Measurements from ENCODE around the gene C10orf88.
A peak's percentile ranks its signal among the peaks of the same experiment; 100 is the strongest.

The C10orf88 gene

DNA sequence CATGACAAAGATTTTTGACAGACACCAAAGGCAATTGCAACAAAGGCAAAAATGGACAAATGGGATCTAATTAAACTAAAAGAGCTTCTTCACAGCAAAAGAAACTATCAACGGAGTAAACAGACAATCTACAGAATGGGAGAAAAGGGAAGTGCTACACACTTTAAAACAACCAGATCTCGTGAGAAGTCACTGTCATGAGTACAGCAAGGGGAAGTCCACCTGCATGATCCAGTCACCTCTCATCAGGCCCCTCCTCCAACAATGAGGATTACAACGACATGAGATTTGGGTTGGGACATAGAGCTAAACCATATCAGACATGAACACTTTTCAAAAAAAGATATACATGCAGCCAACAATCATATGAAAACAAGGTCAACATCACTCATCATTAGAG, 14.7 kb upstream of the C10orf88 start:
- Histone ChIP-seq H3K36me3 (ENCODE audit: control insufficient read depth in 2 of 2, insufficient read depth in 2 of 2, low read length in 2 of 2) (no peaks in the 10 kb centered on the region), H3K27me3 (ENCODE audit: control insufficient read depth in 2 of 2, insufficient read depth in 2 of 2, low read length in 2 of 2) (no peaks in the 10 kb centered on the region), H3K9me3 (ENCODE audit: control insufficient read depth in 2 of 2, low read length in 2 of 2) (peaks cover 3 to 9% of the 10 kb centered on the region in 2 donors), H3K4me3 (ENCODE audit: low read length in 2 of 2) (no peak overlapping the region), H3K4me1 (ENCODE audit: control insufficient read depth in 2 of 2, insufficient read depth in 2 of 2, low read length in 2 of 2) (no peaks in the 10 kb centered on the region), H3K27ac (ENCODE audit: low read depth in 2 of 2, low read length in 2 of 2) (no peak overlapping the region), H3K9ac (ENCODE audit: low read depth in 1 of 2, low read length in 2 of 2) (no peak overlapping the region)

DNA sequence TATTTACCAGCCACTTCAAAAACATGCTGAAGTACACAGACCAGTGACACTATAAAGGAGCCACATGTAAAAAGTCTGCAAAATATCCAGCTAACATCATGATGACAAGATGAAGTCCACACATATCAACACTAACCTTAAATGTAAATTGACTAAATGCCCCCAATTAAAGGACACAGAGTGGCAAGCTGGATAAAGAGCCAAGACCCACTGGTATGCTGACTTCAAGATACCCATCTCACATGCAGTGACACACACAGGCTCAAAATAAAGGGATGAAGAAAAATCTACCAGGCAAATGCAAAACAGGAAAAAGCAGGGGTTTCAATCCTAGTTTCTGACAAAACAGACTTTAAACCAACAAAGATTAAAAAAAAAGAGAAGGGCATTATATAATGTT, 12.9 kb upstream of the C10orf88 start:
- no peak overlapping the region for H3K4me3 ChIP-seq (ENCODE audit: low read length in 2 of 2)
- peaks cover 3 to 9% of the 10 kb centered on the region in 2 donors for H3K9me3 ChIP-seq (ENCODE audit: control insufficient read depth in 2 of 2, low read length in 2 of 2)
- H3K36me3 ChIP-seq (ENCODE audit: control insufficient read depth in 2 of 2, insufficient read depth in 2 of 2, low read length in 2 of 2): no peaks in the 10 kb centered on the region
- H3K4me1 ChIP-seq (ENCODE audit: control insufficient read depth in 2 of 2, insufficient read depth in 2 of 2, low read length in 2 of 2): no peaks in the 10 kb centered on the region
- no peak overlapping the region for H3K27ac ChIP-seq (ENCODE audit: low read depth in 2 of 2, low read length in 2 of 2)
- H3K27me3 ChIP-seq (ENCODE audit: control insufficient read depth in 2 of 2, insufficient read depth in 2 of 2, low read length in 2 of 2): no peaks in the 10 kb centered on the region
- no peak overlapping the region for H3K9ac ChIP-seq (ENCODE audit: low read depth in 1 of 2, low read length in 2 of 2)

DNA sequence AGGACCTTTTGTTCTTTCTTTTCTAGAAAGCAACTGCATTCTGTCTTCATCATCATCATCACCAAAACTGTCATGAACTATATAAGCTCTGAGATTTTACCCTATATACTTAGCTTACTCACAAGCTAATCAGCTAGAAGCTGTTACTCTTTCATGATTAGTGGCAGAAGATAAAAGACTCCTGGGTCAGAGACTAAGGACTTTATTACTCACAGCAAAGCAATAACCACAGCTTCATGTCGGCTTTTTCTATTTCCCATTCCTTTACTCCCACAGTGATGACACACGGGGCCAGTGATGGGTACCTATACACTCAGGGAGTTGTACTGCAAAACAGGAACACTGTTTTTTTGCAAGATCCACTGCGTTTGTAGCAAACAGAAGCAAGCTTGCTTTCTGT, 8.4 kb upstream of the C10orf88 start:
- Histone ChIP-seq H3K27ac (ENCODE audit: low read depth in 2 of 2, low read length in 2 of 2) (no peak overlapping the region), H3K36me3 (ENCODE audit: control insufficient read depth in 2 of 2, insufficient read depth in 2 of 2, low read length in 2 of 2) (no peaks in the 10 kb centered on the region), H3K9ac (ENCODE audit: low read depth in 1 of 2, low read length in 2 of 2) (no peak overlapping the region), H3K4me1 (ENCODE audit: control insufficient read depth in 2 of 2, insufficient read depth in 2 of 2, low read length in 2 of 2) (no peaks in the 10 kb centered on the region), H3K4me3 (ENCODE audit: low read length in 2 of 2) (no peak overlapping the region), H3K27me3 (ENCODE audit: control insufficient read depth in 2 of 2, insufficient read depth in 2 of 2, low read length in 2 of 2) (no peaks in the 10 kb centered on the region), H3K9me3 (ENCODE audit: control insufficient read depth in 2 of 2, low read length in 2 of 2) (peaks cover 0 to 5% of the 10 kb centered on the region in 2 donors)

DNA sequence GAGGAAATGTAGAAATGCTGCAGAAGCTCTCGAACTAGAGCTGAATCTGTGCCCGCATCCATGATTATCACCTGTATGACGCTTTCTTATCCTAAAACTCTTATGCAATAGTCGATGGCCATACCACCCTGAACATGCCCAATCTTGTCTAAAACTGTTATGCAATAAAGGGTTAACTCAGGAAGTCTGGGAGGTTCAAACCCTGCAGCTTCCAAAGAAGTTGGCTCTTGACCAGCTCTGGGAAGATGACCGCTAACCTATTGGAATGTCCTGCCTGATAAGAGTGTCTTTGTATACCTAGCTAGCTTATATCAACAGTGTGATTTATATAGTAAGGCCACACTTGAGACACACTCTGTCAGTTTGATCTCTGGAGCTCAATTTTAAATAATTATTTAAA, 3.4 kb upstream of the C10orf88 start:
- Histone ChIP-seq H3K27ac (ENCODE audit: low read depth in 2 of 2, low read length in 2 of 2) (no peak overlapping the region), H3K9me3 (ENCODE audit: control insufficient read depth in 2 of 2, low read length in 2 of 2) (no peaks in the 10 kb centered on the region), H3K9ac (ENCODE audit: low read depth in 1 of 2, low read length in 2 of 2) (no peak overlapping the region), H3K27me3 (ENCODE audit: control insufficient read depth in 2 of 2, insufficient read depth in 2 of 2, low read length in 2 of 2) (no peaks in the 10 kb centered on the region), H3K36me3 (ENCODE audit: control insufficient read depth in 2 of 2, insufficient read depth in 2 of 2, low read length in 2 of 2) (no peaks in the 10 kb centered on the region), H3K4me3 (ENCODE audit: low read length in 2 of 2) (no peak overlapping the region), H3K4me1 (ENCODE audit: control insufficient read depth in 2 of 2, insufficient read depth in 2 of 2, low read length in 2 of 2) (peaks cover 8 to 13% of the 10 kb centered on the region in 2 donors)

DNA sequence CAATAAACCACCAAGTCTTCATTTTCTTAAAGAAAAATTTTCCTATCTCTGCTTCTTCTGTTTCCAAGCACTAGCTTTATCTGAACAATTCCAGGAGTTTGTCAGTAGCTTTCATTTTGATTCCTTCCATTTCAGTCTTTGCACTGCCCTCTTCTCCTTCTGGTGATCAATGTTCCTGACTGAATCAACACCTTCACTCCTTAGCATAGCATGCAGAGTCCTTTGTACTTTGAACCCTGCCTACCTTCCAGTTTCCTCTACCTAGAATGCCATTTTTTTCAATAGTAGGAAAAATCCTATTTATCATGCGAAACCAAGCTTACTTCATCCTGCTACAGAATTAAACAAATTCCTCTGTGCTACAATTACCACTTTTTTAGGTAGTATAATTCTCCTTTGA, 1.9 kb upstream of the C10orf88 start:
- Histone ChIP-seq H3K9me3 (ENCODE audit: control insufficient read depth in 2 of 2, low read length in 2 of 2) (no peaks in the 10 kb centered on the region), H3K27me3 (ENCODE audit: control insufficient read depth in 2 of 2, insufficient read depth in 2 of 2, low read length in 2 of 2) (no peaks in the 10 kb centered on the region), H3K4me3 (ENCODE audit: low read length in 2 of 2) (no peak overlapping the region), H3K9ac (ENCODE audit: low read depth in 1 of 2, low read length in 2 of 2) (no peak overlapping the region), H3K36me3 (ENCODE audit: control insufficient read depth in 2 of 2, insufficient read depth in 2 of 2, low read length in 2 of 2) (no peaks in the 10 kb centered on the region), H3K27ac (ENCODE audit: low read depth in 2 of 2, low read length in 2 of 2) (no peak overlapping the region), H3K4me1 (ENCODE audit: control insufficient read depth in 2 of 2, insufficient read depth in 2 of 2, low read length in 2 of 2) (peaks cover 8 to 16% of the 10 kb centered on the region in 2 donors)

DNA sequence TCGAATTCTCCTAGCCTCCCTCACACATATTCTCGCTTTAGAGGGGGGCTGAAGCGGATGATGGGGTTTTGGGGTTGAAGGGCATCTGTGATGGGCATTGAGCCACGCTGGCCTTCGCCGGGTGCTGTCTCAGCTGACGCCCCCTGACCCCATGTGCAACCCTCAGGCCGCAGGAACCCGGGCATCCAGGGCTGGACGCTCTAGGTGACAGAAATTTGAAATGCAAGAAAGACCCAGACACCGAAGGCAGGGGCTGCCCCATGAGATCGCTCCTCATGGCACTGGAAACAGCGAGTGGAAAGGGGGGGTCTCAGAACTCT, 664 bp upstream of the C10orf88 start:
- Histone ChIP-seq H3K9ac (ENCODE audit: low read depth in 1 of 2, low read length in 2 of 2) (no peak overlapping the region), H3K4me3 (ENCODE audit: low read length in 2 of 2) (peak overlapping the region; percentile 81 to 91), H3K9me3 (ENCODE audit: control insufficient read depth in 2 of 2, low read length in 2 of 2) (no peaks in the 10 kb centered on the region), H3K27me3 (ENCODE audit: control insufficient read depth in 2 of 2, insufficient read depth in 2 of 2, low read length in 2 of 2) (no peaks in the 10 kb centered on the region), H3K36me3 (ENCODE audit: control insufficient read depth in 2 of 2, insufficient read depth in 2 of 2, low read length in 2 of 2) (no peaks in the 10 kb centered on the region), H3K4me1 (ENCODE audit: control insufficient read depth in 2 of 2, insufficient read depth in 2 of 2, low read length in 2 of 2) (peaks cover 8 to 16% of the 10 kb centered on the region in 2 donors), H3K27ac (ENCODE audit: low read depth in 2 of 2, low read length in 2 of 2) (no peak overlapping the region)

DNA sequence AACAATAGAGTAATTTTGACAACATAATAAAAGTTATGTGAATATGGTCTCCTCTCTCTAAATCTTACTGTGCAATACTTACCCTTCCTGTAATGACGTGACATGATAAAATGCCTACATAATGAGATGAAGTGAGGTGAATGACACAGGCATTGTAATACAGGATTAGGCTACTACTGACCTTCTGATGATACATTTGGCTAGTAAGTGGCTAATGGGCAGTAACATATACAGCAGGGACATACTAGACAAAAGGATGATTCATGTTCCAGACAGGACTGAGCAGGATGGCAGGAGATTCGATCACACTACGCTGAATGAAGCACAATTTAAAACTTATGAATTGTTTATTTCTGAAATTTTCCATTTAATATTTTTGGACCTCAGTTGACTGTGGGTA, 4.7 kb downstream of the C10orf88 start:
- Histone ChIP-seq H3K9ac (ENCODE audit: low read depth in 1 of 2, low read length in 2 of 2) (no peak overlapping the region), H3K27ac (ENCODE audit: low read depth in 2 of 2, low read length in 2 of 2) (no peak overlapping the region), H3K4me3 (ENCODE audit: low read length in 2 of 2) (no peak overlapping the region), H3K9me3 (ENCODE audit: control insufficient read depth in 2 of 2, low read length in 2 of 2) (no peaks in the 10 kb centered on the region), H3K36me3 (ENCODE audit: control insufficient read depth in 2 of 2, insufficient read depth in 2 of 2, low read length in 2 of 2) (peaks cover 17 to 25% of the 10 kb centered on the region in 2 donors), H3K27me3 (ENCODE audit: control insufficient read depth in 2 of 2, insufficient read depth in 2 of 2, low read length in 2 of 2) (no peaks in the 10 kb centered on the region), H3K4me1 (ENCODE audit: control insufficient read depth in 2 of 2, insufficient read depth in 2 of 2, low read length in 2 of 2) (peaks cover 3 to 11% of the 10 kb centered on the region in 2 donors)

DNA sequence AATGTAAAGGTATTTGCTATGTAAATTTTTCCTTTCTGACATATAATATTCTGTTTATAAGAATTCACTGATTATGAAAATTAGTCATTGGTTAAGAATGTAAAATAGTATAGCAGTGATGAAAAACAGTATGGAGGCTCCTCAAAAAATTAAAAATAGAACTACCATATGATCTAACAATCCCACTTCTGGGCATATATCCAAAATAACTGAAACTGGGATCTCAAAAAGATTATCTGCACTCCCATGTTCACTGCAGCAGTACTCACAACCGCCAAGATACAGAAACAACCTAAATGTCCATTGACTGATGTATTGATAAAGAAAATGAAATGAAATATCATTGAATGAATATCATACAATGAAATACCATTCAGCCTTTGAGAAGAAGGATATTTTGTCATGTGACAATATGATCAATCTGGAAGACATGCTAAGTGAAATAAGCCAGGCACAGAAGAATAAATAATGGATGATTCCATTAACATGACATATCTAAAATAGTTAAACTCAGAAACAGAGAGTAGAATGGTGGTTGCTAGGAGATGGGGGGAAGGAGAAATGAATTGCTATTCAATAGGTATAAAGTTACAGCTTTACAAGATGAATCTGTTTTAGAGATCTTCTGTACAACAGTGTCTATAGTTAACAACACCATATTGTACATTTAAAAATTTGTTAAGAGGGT, 14.0 kb downstream of the C10orf88 start:
- Histone ChIP-seq H3K36me3 (ENCODE audit: control insufficient read depth in 2 of 2, insufficient read depth in 2 of 2, low read length in 2 of 2) (peaks cover 20 to 21% of the 10 kb centered on the region in 2 donors), H3K27ac (ENCODE audit: low read depth in 2 of 2, low read length in 2 of 2) (no peak overlapping the region), H3K9me3 (ENCODE audit: control insufficient read depth in 2 of 2, low read length in 2 of 2) (no peaks in the 10 kb centered on the region), H3K27me3 (ENCODE audit: control insufficient read depth in 2 of 2, insufficient read depth in 2 of 2, low read length in 2 of 2) (no peaks in the 10 kb centered on the region), H3K4me1 (ENCODE audit: control insufficient read depth in 2 of 2, insufficient read depth in 2 of 2, low read length in 2 of 2) (no peaks in the 10 kb centered on the region), H3K9ac (ENCODE audit: low read depth in 1 of 2, low read length in 2 of 2) (no peak overlapping the region), H3K4me3 (ENCODE audit: low read length in 2 of 2) (no peak overlapping the region)

DNA sequence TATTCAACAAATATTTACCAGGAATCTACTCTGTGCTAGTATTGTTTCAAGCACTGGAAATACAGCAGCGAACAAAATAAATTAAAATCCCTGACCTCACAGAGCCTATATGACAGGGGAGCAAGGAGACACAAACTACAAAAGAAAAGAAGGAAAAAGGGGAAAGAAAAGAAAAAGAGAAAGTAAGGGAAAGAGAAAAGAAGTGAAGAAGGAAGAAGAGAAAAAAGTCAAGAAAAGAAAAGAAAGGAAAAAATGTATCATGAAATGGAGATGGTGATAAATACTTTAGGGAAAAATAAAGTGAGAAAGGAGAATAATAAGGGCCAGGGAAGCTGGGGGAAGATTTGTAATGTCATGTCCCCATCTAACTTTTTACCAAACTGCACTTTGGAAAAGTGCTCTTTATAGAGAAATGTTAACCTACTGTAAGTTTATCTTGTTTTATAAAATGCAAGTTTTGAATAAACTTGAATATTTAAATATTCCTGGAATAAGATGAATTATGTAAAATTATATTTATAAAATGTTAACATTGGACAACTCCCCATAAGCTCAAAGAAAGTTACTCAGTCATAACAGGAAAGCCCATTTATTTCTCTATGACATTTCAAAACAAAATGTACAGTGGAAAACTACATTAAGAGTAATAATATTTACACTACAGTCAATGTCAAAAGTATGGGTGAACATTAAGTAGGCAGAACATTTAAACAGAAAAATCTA, 14.7 kb downstream of the C10orf88 start:
- H3K4me3 ChIP-seq (ENCODE audit: low read length in 2 of 2): no peak overlapping the region
- H3K9ac ChIP-seq (ENCODE audit: low read depth in 1 of 2, low read length in 2 of 2): no peak overlapping the region
- no peak overlapping the region for H3K27ac ChIP-seq (ENCODE audit: low read depth in 2 of 2, low read length in 2 of 2)
- no peaks in the 10 kb centered on the region for H3K4me1 ChIP-seq (ENCODE audit: control insufficient read depth in 2 of 2, insufficient read depth in 2 of 2, low read length in 2 of 2)
- peaks cover 18 to 21% of the 10 kb centered on the region in 2 donors for H3K36me3 ChIP-seq (ENCODE audit: control insufficient read depth in 2 of 2, insufficient read depth in 2 of 2, low read length in 2 of 2)
- no peaks in the 10 kb centered on the region for H3K9me3 ChIP-seq (ENCODE audit: control insufficient read depth in 2 of 2, low read length in 2 of 2)
- no peaks in the 10 kb centered on the region for H3K27me3 ChIP-seq (ENCODE audit: control insufficient read depth in 2 of 2, insufficient read depth in 2 of 2, low read length in 2 of 2)

DNA sequence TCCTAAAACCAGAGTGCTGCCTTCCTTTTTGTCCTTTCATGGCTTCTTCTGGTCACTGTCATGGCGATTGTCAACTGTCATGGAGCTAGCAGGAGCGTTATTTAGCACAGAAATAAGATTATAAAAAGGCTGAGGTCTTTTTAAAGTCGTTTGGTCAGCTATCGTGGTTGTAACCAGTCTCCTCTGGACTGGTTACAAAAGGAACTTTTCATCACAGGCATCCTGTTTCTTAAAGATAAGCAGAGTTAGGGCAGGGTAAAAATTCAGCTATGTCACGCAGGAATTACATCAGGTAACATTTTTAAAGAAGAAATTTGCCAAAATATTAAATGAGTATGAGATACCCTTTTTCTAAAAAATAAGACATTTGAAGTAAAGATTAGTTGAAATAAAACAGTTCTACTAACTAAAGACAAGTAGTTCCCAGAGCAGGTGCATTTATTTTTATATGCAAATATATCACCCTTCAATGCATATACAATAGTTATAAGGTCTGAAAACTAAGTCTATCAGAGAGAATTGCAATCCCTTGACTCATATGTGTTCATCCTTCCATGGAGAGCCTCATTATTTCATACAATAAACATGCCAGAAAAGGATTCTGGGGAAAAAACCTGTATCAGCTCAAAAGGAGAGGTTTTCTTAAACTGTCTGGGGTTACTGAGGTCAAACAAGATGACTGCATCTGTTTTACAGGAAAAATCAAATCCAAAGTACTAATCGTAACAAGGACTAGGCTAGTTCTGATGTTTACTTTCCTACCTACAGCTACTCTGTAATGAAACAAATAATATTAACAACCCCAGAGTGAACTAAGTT, 22.7 kb downstream of the C10orf88 start:
- Histone ChIP-seq H3K9ac (ENCODE audit: low read depth in 1 of 2, low read length in 2 of 2) (no peak overlapping the region), H3K36me3 (ENCODE audit: control insufficient read depth in 2 of 2, insufficient read depth in 2 of 2, low read length in 2 of 2) (peaks cover 0 to 5% of the 10 kb centered on the region in 2 donors)

More for the DNA sequence above, 22.7 kb downstream of the C10orf88 start:
- Histone ChIP-seq H3K9me3 (ENCODE audit: control insufficient read depth in 2 of 2, low read length in 2 of 2) (no peaks in the 10 kb centered on the region), H3K4me3 (ENCODE audit: low read length in 2 of 2) (no peak overlapping the region), H3K27ac (ENCODE audit: low read depth in 2 of 2, low read length in 2 of 2) (no peak overlapping the region), H3K27me3 (ENCODE audit: control insufficient read depth in 2 of 2, insufficient read depth in 2 of 2, low read length in 2 of 2) (no peaks in the 10 kb centered on the region), H3K4me1 (ENCODE audit: control insufficient read depth in 2 of 2, insufficient read depth in 2 of 2, low read length in 2 of 2) (no peaks in the 10 kb centered on the region)
